Smooth muscle cell (in vitro differentiated cells): ENCODE results near the gene WRAP73. TPM values are rescaled to one million over a fixed set of nuclear protein-coding genes. Genes with fewer than 3 reads are reported as not detected.

ENCODE experiments used
- DNase-seq: peaks from one replicate; lab custom pipeline; 2025; ENCODE audit not compliant: unreplicated experiment; lab: John Stamatoyannopoulos, UW
- H2AFZ ChIP-seq: fragments of 200-600 bp; sonication (generic); 2 replicates; pipeline ENCODE4 v1.6.0; 2016; ENCODE audit warnings: antibody characterized with exemption, low read depth, mild to moderate bottlenecking
- H3F3A ChIP-seq: fragments of 200-600 bp; sonication (generic); 2 replicates; pipeline ENCODE4 v1.6.0; 2017; ENCODE audit warnings: antibody characterized with exemption, low read depth
- H3K27ac ChIP-seq: fragments of 200-600 bp; sonication (generic); 2 replicates; pipeline ENCODE4 v1.5.1; 2016; ENCODE audit warnings: low read depth, mild to moderate bottlenecking
- H3K27me3 ChIP-seq: fragments of 200-600 bp; sonication (generic); 2 replicates; pipeline ENCODE4 v1.6.1; 2016; ENCODE audit warnings: low read depth, mild to moderate bottlenecking
- H3K36me3 ChIP-seq: fragments of 200-600 bp; sonication (generic); 2 replicates; pipeline ENCODE4 v1.5.1; 2016; ENCODE audit warnings: low read depth
- H3K4me1 ChIP-seq: fragments of 200-600 bp; sonication (generic); 2 replicates; pipeline ENCODE4 v1.5.1; 2016; ENCODE audit warnings: low read depth
- H3K4me2 ChIP-seq: fragments of 200-600 bp; sonication (generic); 2 replicates; pipeline ENCODE4 v1.6.0; 2016; ENCODE audit warnings: mild to moderate bottlenecking
- H3K4me3 ChIP-seq: fragments of 200-600 bp; sonication (generic); 2 replicates; pipeline ENCODE4 v1.5.1; 2016; ENCODE audit warnings: mild to moderate bottlenecking
- H3K79me2 ChIP-seq: fragments of 200-600 bp; sonication (generic); 2 replicates; pipeline ENCODE4 v1.6.0; 2016; ENCODE audit warnings: low read depth, mild to moderate bottlenecking
- H3K9ac ChIP-seq: fragments of 200-600 bp; sonication (generic); 2 replicates; pipeline ENCODE4 v1.6.0; 2016; ENCODE audit warnings: low read depth
- H3K9me3 ChIP-seq: fragments of 200-600 bp; sonication (generic); replicated peaks from 2 replicates; pipeline ENCODE4 v1.5.1; 2016; ENCODE audit warnings: low read depth
- H4K20me1 ChIP-seq: fragments of 200-600 bp; sonication (generic); 2 replicates; pipeline ENCODE4 v1.6.0; 2016; ENCODE audit warnings: low read depth
- CTCF ChIP-seq: fragments of 200-600 bp; sonication (generic); IDR thresholded peaks from 2 replicates; pipeline ENCODE4 v1.5.1; 2017; ENCODE audit warnings: borderline replicate concordance, mild to moderate bottlenecking, antibody characterized with exemption; ENCODE audit not compliant: insufficient read depth, poor library complexity, severe bottlenecking
- WGBS: methylation state at CpG from one replicate; pipeline ENCODE4 v1.1.7; 2016; ENCODE audit warnings: low lambda C conversion rate; 5-methylcytosine and 5-hydroxymethylcytosine counted together
- polyA plus RNA-seq: library from polyadenylated mRNA; unstranded; fragments of >200 nt; fragmentation: Nextera tagmentation; extraction: Ambion mirVana; gene quantifications from 2 replicates; pipeline ENCODE4 v1.2.1, GENCODE V29; 2016
- total RNA-seq: library from RNA; depleted of rRNA; stranded (reverse); fragments of >200 nt; gene quantifications from 2 replicates; pipeline ENCODE4 v1.2.3, GENCODE V29; 2014

WRAP73 gene
- total and polyA plus RNA-seq, 2 experiments from 2014 or later, result 17.2 to 20.8 TPM

- Histone ChIP-seq H3K9me3 (no peaks in the 10 kb centered on the region), H3F3A (no peaks in the 10 kb centered on the region), H3K27ac (no peak overlapping the region), H3K4me3 (no peak overlapping the region), H3K4me2 (no peak overlapping the region), H4K20me1 (no peaks in the 10 kb centered on the region), H3K9ac (no peak overlapping the region), H3K79me2 (no peaks in the 10 kb centered on the region), H3K4me1 (peaks cover 17% of the 10 kb centered on the region), H2AFZ (no peak overlapping the region), H3K27me3 (no peaks in the 10 kb centered on the region), H3K36me3 (no peaks in the 10 kb centered on the region)
- WGBS, result 86% methylated on average over 16 of the region's 16 CpGs
- no peak for TF ChIP-seq CTCF
- no peak for DNase-seq
These were observed 48.2 kb downstream of the WRAP73 start for GRCh38 chr1:3601743-3602142.

DNA sequence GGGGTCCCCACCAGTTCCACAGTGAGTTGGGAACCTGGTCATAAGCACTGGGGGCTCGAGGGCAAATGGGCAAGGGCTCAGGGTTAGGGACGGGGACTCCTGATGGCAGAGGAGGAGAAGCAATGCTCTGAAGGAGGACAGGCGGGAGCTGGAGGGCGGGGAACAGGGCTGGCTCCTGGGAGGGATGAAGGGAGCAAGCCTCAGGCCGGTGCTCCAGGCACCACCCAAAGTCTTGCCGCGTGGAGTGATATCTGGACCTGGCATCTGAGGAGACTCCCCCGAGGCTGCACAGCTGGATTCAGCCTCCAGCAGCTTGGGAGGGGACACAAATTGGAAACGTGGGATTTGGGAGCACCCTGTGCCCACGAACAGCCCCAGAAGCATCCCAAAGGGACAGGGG, 49.5 kb downstream of the WRAP73 start:
- no peak for TF ChIP-seq CTCF
- Histone ChIP-seq H3K27me3 (no peaks in the 10 kb centered on the region), H3K4me2 (no peak overlapping the region), H3K4me1 (peaks cover 17% of the 10 kb centered on the region), H3K79me2 (no peaks in the 10 kb centered on the region), H3F3A (no peaks in the 10 kb centered on the region), H3K4me3 (no peak overlapping the region), H3K9me3 (no peaks in the 10 kb centered on the region), H2AFZ (no peak overlapping the region), H4K20me1 (no peaks in the 10 kb centered on the region), H3K9ac (no peak overlapping the region), H3K36me3 (no peaks in the 10 kb centered on the region), H3K27ac (no peak overlapping the region)
- no peak for DNase-seq
- WGBS, result 94% methylated on average over 10 of the region's 10 CpGs

DNA sequence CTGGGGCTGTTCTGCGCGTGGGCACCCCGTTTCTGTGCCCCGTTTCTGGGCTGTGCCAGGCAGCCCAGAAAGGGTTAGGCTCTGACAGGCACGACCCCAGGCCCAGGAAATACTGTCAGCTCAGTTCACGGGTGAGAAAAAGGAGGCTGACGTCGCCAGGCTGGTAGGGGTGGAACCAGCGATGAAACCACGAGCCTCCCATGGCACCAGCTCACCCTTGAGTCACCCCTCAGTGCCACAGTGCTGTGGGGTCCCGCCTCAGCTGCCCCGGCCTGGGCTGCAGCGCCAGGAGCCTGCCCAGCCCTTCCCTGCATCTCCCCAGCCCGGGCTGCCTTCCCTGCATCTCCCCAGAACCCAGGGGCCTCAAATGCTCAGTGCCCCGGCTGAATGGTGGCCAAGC, 50.1 kb downstream of the WRAP73 start:
- H3F3A ChIP-seq, result no peaks in the 10 kb centered on the region

More for the DNA sequence above, 50.1 kb downstream of the WRAP73 start:
- Histone ChIP-seq H3K4me1 (peaks cover 17% of the 10 kb centered on the region), H3K27ac (no peak overlapping the region), H3K9ac (no peak overlapping the region), H3K79me2 (no peaks in the 10 kb centered on the region), H3K4me2 (no peak overlapping the region), H3K27me3 (no peaks in the 10 kb centered on the region), H3K9me3 (no peaks in the 10 kb centered on the region), H3K4me3 (no peak overlapping the region), H3K36me3 (no peaks in the 10 kb centered on the region), H4K20me1 (no peaks in the 10 kb centered on the region), H2AFZ (no peak overlapping the region)
- no peak for TF ChIP-seq CTCF
- 90% methylated on average over 15 of the region's 15 CpGs for WGBS
- DNase-seq, result no peak
